ENCODE results near the gene EFNB2.

Gene EFNB2

DNA sequence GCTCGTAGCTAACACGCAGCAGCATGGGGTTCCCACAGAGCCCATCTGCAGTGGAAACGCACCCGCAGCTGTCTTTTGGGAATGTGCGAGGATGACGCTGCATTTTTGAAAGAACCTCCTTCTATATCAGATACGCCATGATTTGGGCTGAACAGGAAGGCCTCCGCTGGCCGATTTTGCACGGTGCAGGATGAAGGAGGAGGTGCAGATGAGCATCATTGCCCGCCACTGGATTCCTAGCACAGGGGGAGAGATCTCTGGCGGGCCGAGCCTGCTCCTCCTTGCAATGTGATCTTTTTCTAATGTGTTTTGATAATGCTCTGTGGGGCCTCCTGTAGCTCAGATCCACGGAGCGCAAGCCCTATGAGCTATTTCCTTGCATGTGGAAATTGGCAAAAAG lies 55.5 kb downstream of the EFNB2 start:
- DNase-seq = no peak

DNA sequence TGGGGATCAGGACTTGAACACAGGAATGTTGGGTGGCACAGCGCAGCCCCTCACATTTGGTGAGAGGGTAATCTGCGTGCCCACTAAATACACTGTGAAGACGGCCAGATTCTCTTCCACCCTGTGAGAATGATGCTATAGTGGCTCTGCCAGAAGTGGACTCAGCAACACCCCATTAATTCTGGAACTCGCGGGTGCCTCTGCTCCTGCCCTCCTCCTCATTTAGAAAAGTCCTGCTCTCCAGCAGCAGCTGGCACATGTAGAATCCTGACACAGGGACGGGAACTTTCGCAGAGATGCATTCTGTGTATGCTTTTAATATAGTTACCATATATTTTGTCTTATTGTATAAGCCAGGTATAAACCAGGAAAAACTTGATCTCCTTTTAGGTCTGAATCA lies 57.3 kb downstream of the EFNB2 start:
- no peak for DNase-seq

DNA sequence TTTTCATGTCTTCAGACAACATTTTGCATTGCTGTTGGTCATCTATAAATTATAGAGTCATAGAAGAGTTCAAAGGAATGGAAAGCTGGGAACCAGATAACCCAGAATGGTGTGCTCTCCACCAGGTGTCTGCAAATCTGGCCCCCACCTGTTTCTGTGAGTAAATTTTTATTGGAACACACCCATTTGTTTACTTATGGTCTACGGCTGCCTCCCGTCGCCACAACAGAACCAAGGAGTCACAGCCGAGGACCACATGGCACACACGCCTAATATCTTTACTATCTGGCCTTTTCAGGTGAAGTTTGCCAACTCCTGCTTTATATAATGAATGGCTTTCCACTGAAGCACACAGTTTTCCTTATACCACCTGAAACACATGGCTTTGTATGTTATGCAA lies 58.2 kb downstream of the EFNB2 start:
- no peak for DNase-seq

DNA sequence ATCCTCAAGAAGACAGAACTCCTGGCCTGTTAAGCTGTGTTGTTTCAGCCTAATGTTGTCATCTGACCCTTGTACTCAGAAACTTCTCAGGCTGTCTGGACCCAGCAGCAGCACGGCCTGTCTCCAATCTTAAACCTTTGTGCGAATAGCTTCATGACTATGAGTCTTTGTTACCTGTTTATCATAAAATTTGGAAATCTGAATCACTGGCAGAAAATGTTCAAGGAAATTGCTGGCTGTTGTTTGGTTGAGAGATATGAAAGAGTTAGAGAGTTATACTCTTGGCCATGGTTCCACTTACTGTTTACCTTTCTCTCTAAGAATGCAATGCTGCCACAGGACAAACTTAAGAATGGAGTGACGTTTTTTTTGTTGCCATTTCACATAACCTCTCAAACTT lies 59.6 kb downstream of the EFNB2 start:
- DNase-seq = no peak

DNA sequence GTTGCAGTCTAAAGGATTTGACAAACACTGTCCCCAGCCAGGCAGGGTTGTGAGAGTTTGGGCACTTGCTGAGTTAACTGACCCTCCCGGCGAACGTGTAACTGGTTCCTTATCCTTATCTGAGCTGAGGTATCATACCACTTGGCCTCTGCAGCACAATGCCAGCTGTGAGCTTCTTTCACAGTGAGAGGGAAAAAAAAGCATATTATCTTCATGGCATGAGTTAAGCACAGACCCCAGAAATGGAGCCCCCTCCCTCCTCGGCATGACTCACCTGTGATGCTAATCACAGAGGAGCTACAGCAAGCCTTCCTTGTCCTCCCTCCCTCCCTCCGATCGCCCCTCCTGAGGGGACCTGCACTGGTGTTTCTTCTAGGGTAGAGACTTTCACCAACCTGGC lies 60.5 kb downstream of the EFNB2 start:
- DNase-seq = no peak

DNA sequence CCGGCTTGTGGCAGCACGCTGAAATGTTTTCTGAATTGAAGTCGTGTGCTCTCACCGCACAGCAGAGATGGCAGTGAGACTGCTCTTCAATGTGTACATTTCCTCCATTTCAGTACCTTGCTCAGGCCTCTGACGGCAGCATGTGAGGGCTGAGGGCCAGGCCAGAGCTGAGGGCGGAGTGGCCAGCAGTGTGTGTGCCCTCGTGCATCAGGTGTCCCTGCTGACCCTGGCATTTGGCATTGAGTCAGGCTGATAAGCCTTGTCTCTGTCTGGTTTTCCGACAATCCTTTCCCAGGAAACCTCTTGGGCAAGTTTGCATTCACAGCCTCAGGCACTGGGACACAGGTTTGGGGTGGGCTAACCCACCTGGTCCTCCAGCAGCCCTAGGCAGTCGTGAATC lies 62.3 kb downstream of the EFNB2 start:
- DNase-seq = no peak

DNA sequence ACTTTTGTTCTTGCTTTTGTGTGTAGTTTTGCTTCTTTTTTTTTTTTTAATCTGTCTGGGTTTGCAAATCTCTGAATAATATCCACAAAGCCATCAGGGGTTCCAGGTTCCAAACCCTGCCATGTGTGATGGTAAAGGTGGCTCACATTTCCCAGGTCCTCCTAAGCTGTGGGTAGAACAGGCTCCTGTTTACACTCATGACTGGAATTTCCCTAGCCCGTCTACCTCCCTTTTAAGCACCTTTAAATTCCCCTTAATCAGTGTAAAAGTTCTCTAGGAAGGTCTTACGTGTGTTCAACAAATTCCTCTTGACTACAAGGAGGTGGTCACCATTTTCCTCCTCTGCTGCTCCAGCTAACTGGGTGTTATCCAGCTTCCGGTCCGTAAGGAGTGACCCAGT lies 62.8 kb downstream of the EFNB2 start:
- no peak for DNase-seq

DNA sequence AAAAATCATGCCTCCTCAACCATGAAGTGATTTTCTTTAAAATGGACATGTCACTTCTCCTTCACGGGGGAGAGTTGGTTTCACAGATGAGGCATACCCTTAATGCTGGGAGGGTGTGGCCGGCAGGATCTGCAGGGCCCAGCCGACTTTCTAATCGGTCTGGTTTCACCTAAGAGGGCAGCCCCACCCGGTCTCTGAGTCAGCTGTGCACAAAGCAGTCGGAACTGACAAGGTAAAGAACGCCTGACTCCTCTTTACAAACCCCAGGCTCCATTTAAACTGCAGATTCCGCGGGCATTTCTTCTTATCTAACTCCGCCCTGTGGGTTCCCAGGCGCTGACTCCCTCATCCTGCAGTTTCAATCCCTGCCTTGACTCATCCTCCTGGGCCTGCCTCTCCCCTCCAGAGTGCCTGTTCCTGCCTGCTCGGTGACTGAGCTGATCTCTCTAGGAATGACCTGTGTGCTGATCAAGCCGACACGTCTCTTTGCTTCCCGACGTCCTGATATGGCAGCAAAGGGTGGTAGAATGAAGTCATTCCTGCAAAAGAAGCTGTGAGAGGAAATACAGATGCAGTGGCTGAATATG lies 63.4 kb downstream of the EFNB2 start:
- no peak for DNase-seq

DNA sequence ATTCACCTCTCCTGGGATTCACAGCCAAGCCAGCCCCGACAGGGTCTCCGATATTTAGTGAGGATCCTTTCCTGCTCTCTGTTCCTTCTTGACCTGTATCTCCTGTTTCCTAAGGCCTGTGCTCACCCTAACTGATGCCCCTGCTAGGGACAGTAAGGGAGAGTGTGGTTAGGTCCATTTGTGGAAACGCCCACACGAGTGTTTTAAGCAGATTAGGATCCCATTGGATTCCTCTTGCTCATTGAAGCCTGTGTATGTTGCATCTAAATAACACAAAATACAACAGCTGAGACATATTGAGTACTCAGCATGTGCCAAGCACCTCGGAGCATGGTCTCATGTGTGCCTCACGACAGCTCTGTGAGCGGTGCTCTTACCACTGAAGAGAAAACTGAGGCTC lies 64.9 kb downstream of the EFNB2 start:
- no peak for DNase-seq

DNA sequence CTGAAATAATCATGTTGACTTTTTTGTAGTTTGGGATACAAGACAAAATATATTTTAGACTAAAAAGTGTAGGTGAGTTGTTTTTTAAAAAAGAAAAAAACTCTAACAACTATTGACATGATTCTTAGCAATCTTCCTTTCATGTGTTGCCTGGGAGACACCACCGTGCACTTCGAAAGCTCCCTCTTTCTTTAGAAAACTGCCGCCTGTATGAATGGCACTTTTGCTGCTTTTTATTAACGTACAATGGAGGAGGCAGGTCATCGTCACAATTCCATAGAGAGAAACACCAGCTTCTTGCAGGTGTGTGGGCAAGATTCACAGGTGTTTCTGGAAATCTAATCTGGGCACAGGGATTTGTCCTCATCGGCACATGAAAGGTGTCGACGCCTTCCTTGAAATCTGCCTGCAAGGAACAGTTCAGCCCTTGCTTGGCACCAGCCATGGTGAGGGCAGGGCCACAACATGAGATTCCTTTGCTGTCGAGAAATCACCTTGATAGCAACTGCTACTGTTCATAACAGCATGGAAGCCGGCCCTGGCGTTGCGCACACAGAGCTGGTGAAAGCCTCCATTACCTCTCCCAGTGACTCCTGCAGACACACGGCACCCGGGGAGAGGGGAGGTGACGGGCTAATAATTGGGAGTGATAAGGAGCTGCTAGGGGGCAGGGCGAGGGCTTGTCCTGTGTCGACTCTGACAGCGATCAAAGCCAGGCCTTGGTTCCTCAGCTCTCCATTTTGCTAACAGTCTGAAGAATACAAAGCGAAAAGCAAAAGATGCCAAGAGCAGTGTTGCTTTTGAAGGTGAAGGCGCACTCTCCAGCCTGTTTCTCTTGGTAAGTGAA lies 66.5 kb downstream of the EFNB2 start:
- DNase-seq = no peak

DNA sequence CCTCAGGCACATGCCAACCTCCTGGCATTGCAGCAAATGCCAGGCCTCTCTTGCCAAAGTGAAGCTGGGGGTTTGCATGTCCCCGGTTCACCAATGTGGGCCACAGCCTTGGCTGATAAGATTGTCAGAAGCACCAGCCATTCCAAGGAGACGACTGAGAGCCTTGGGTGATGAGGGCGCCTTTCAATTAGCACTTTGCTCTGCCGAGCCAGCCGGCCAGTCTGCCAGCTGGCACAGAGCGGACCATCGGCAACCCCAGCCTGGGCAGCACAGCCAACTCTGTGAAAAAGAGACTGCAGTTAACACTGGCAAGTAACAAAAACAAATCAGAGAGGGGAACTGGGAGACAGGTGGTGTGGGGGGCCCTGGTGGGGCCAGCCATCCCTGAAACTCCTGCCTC lies 67.3 kb downstream of the EFNB2 start:
- no peak for DNase-seq

DNA sequence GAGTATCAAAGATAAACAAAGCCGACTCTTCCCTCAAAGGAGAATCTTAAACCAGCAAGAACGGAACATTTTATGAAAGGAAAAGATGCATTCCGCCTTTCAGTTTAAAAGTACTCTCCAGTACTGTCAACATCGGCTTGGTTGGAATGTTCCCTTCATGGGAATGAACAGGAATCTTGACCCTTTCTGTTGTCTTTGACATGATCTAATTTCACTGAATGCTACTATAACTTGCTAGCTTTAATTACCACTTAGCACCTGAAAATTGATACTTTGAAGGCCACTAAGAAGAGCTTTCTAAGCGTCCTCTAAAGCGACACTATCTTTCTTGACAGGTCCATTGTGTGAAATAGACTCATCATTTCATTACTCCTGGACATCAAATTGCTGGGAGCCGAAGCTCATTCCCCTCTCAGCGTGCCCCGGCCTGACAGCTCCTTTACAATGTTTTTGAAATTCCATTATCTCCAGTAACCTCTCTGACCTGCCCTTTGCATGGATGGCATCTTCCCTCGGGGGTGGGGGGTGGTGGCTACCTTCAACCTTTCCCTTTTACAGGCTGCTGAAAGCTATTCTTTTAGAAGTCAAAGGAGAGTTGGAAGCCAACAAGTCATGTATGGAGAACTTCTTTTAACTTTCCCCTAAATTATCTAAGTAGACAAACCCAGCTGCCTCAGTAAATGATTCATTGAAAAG lies 67.9 kb downstream of the EFNB2 start:
- no peak for DNase-seq

DNA sequence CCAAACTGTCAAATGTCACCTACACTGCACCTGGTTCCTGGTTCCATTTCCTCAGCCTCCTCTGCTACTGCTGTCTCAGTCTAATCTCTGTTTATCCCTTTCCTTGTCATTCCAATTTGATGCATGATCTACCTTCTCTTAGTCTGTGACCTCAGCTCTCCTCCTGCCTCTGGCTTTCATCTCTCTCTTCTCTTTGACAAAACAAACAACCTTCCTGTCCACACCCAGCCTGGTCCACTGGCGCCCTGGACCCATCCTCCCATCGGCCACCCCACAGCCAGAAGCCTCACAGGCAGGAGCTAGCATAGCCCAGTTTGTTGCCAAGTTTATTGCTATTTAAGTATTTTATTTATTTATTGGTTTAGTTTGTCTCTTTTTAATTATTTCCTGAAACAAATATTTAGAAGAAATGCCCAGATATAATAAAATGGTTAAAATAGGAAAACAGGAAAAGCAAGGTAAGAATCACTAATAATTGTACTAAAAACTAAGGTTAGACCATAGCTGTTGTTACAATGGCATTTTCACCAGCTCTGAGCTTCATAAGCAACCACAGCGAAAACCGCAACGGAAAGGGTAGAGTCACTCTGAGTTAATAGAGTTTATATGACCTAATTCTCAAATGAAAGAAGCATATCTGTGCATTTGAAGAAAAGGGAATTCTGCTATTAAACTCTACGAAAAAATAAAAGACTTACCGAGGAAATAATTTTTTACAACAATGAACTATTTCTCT lies 68.6 kb downstream of the EFNB2 start:
- DNase-seq = no peak

DNA sequence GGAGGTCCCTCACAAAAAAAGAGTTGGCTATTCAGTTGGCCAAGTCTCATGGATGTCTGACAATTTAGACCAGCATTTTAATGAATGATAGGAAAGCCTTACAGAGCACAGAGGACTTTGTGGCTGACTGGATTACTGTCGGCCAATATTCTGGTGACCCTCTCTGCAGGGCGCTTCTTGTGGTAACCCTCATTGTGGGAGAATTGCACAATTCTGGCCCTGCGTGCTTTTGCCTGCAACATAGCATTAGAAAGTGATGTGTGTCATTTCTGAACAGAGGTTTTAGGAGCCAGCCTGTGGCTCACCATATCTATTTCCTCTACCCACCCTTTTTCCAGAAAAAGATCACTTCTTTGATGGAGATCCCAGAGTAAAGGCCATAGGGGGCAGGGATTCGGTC lies 71.4 kb downstream of the EFNB2 start:
- DNase-seq = no peak

DNA sequence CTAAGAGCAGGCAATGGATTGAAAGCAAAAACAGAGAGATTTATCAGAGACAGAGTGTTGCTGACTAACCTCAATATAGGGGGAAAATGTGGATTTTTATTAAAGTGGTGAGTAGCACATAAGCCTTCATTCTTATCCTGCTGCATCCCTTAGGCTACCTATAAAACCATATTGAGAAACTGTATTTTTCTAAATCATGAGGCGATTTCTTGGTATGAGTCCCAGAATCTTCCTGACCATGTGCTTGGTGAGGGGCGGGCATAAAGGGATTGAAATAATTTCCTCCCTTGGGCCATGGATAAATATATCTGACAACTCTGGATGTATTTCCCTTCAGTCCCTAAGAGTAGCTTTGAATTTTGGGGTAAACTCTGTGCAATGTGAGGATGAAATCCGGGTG lies 72.8 kb downstream of the EFNB2 start:
- no peak for DNase-seq

DNA sequence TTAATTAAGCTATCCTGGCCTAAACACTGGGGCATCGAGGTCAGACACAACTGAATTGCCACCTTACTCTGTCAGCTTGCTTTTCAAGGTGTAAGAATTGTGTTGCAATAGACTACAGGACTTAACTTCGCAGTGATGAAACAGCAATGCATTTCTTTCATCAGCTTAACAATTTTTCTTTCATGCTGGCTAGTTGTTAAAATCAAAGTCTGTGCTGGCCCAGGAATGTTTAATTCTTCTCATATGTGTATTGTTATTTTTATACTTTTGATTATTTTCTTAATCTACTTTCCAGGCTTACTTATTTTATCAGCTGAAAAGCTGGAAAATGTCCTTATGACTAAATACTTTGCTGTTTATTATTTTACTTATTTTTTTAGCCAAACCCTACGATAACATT lies 79.7 kb downstream of the EFNB2 start:
- no peak for DNase-seq

DNA sequence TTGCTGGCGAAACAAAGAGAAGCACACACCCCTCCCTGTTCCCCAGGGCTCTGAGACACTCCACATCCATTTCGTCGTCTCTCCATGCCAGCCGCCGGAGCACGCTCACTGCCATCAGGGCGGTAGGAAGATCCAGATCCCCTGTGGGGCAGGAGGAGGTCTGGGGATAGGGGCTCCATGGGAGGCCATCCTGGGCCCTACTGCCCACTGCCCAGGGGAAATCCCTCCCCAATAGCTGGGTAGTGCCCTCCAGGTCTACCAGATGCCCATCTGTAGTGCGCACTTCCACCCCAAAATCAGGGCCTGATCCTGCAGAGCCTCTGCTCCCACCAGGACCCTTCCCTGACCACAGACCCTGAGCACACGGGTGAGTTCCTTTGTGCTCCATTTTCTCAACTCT lies 80.3 kb downstream of the EFNB2 start:
- DNase-seq = no peak

DNA sequence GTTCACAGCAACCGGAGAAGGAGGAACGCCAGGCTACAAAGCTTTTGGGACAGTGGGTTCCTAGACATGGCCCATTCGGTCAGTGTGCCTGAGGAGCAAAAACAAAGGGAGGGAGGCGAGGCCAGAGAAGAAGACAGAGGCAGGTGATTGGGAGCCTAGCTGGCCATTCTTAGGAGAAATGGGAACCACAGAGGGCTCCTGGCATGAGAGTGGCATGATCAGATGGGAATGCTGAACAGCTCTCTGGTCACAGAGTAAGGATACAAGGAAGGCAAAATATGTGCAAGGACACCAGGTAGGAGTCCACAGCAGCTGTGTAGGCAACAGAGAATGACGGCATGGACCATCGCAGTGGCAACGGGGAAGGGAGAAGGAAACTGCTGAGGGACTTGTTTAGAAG lies 82.4 kb downstream of the EFNB2 start:
- DNase-seq = no peak

DNA sequence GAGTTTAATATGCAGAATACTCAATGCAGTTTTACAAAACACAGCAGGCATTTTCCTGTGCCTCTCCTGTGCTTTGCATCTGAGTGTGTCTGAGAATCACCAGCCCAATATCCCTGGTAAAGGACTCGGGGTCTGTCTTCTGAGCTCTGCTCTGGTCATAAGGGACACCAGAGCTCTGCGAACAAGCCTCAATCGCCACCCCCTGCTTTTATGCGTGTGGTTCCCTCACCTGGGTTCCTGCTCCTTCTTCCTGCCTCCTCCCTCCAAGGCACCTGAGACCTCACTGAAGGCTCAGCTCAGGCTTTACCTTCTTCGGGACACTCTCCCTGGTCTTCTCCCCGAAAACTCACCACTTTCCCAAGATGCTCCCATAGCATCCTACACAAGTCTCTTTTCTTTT lies 84.5 kb downstream of the EFNB2 start:
- no peak for DNase-seq

DNA sequence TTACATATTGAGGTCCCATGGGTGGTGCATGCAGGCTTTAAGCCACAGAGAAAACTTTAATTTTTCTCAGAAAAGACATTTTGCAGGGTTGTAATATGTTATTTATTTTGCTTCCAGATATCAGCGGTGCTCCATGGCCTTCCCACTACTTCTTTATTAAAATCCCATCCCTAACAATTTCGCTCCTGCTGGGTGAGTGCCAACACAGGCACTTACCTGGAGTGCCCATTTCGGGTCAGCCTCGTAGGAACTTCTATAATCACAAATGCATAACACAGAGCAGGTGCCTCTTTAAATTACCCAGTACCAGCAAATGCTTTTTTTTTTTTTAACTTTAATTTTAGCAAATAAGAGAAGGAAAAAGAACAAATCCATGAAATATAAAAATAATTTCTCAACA lies 86.4 kb downstream of the EFNB2 start:
- DNase-seq = no peak

DNA sequence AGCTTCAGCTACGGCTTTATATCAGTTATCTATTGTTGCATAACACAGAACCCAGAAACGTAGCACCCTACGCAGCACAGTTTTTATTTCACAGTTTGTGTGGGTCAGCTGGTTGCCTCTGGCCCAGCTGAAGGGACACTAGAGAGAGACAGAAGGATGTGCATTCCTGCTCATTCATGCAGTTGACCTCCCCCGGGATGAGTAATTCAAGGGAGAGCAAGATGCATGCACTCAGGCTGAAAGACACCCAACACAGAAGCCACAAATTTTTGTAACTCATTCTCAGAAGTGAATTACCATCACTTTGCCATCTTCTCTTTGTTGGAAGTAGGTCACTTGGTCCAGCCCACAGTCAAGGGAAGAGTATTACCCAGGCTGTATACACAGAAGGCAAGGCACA lies 89.5 kb downstream of the EFNB2 start:
- no peak for DNase-seq

DNA sequence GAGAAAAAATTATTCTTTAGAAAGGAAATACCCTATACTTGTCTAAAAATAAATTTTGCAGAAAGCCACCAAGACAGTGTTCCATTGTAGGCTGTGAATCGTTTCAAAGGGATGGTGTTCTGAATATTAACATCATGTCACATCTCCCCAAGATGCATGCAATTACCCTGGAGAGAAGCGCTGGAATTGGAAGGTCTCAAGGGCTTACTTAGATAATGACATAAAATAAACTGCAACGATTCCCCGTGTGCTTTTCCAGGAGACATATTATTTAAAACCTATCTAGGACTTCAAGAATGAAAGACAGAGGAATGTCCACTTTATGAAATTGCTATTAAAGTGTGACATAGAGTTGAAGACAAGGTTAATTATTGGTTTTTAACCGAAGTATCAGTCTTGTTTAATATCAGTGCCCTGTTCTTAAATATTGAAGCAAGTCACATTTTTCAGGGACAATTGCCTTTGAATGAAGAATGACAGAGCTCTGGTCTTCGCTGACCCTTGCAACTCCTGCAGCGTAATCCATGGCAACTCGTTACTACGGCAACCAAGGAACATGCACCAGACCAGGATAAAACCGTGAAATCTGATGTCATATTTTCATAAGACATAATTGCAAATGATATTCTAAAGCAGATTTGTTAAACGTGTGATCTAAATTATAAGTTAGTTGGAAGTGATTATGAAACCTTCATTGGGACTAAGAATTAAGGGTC lies 91.7 kb downstream of the EFNB2 start:
- DNase-seq = no peak

DNA sequence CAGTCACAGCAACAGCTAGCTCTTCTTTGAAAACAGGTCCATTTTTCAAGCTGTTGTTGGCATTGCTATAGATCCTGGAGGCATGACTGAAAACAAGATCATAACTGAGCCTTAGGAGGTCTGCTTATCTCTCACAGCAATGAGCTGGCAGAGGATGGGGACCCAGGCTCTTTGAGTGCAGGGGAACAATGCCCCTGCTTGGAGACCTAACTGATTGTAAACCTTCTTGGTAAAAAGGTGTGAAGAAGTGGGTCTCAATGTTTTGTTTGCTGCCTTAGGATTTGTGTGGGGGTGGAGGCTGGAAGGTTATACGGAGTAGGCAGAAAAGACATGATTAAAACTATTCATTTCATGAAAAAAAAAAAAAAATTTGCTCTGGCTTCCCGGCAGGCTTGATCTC lies 94.6 kb downstream of the EFNB2 start:
- DNase-seq = no peak

Measured in GOT3 (cell line).